ENCODE measurements around the gene GET4.

- TF ChIP-seq CTCF (IDR thresholded peaks at IDR 0.05 in 2 of 3, conservative IDR thresholded peaks at IDR 0.05 in 1 of 3; ENCODE audit: control insufficient read depth in 2 of 3, extremely low read depth in 1 of 3, insufficient read depth in 1 of 3, low read depth in 3 of 3, low read length in 3 of 3): no peak
- TF ChIP-seq GABPA (IDR thresholded peaks at IDR 0.05; ENCODE audit: low read depth): no peak
- TF ChIP-seq EZH2 (IDR thresholded peaks at IDR 0.05; ENCODE audit: borderline replicate concordance, control insufficient read depth, low read depth, low read length): no peak
- no peak for TF ChIP-seq SMC3 (IDR thresholded peaks at IDR 0.05; ENCODE audit: borderline replicate concordance, low read length)
- no peak for TF ChIP-seq RAD21 (IDR thresholded peaks at IDR 0.05; ENCODE audit: insufficient read depth, low read depth, low read length)
- no peak for TF ChIP-seq CHD2 (IDR thresholded peaks at IDR 0.05; ENCODE audit: borderline replicate concordance, low read depth, low read length)
Measured at GRCh38 chr7:934469-935163, 58.3 kb downstream of the GET4 start.
